GM13977 (cell line): ENCODE results near the gene CFLAR.
"Not testable (repeated sequence)": the region's sequence is repeated elsewhere in the genome, so short reads cannot be mapped to it uniquely, and the experiment has no call there.

Experiments
- DNase-seq: peaks from one replicate; pipeline ENCODE4 v3.0.0; 2012; ENCODE audit warnings: low spot score
- CTCF ChIP-seq: IDR thresholded peaks from 2 replicates; pipeline ENCODE4 v1.5.1; 2012; ENCODE audit warnings: mild to moderate bottlenecking, control low read depth; ENCODE audit not compliant: insufficient read depth; ENCODE audit errors: extremely low read depth, missing control alignments
- in situ Hi-C: fragments of 300-500 bp; cut with MboI; formaldehyde crosslinking; loops from one replicate; pipeline ENCODE4 v1.12.0; 2022; ENCODE audit warnings: low sequenced_read_pairs, low pct_unique_long_range_greater_than_20kb, mixed read lengths, inconsistent platforms; ENCODE audit not compliant: unreplicated experiment

CFLAR gene

DNA sequence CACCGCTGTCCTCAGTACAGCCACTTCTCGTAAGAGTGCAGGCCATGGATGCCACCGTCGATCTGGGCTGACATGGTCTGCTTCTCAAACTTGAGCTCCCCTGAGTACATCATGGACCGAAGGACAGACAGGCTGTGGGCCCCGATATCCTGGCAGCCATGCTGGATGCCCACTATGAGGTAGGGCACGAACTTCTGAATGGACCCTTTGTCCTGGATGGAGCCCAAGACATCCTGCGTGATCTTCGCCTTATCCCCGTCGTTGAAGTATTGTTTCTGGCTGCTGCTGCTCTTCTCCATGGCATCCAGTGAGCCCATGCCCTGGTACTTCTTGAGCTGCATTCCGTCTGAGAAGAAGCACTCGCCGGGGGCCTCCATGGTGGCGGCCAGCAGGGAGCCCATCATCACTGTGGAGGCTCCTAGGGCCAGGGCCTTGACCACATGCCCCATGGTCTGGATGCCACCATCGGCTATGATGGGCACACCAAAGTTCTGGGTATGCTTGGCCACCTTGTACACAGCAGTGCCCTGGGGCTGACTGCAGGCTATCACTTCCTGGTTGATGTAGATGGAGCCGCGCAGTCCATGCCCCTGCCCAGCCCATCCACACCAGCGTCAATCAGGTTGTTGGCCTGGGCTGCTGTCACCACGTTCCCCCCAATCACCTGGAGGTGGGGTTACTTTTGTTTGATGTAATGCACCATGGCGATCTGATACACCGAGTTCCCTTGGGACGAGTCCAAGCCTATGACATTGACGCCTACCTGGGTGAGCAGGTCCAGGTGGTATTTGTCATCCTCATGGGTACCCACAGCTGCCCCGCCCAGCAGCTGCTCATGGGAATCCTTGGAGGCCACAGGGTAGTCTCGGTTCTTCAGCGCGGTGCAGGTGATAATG lies 21.8 kb downstream of the CFLAR start:
- no peak for DNase-seq
- in situ Hi-C loops = no loop called here
- TF ChIP-seq CTCF = no peak

DNA sequence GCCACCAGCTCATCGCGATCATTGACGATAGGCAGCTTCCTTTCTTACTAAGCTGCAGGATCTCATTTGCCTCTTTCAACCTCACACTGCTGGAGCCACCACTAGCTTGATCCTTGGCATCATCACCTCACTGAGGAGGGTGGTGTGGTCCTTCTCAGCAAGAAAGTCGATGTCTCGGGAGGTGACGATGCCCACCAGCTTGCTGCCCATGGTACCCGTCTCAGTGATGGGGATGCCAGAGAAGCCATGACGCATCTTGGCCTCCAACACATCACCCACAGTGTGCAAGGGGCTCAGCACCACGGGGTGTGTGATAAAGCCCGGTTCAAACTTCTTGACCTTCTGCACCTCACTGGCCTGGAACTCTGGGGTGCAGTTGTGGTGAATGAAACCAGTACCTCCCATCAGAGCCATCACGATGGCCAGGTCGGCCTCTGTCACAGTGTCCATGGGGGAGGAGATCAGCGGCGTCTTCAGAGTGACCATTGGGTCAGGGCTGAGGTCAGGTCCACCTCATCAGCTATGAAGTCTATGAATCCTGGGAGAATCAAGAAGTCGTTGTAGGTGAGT lies 22.5 kb downstream of the CFLAR start:
- no peak for TF ChIP-seq CTCF
- in situ Hi-C loops = no loop called here

GRCh38 chr2:201138986-201139781 lies 23.2 kb downstream of the CFLAR start:
- in situ Hi-C loops, DNase-seq: not testable (repeated sequence)

More for the DNA sequence above, 22.5 kb downstream of the CFLAR start:
- no peak for DNase-seq

- TF ChIP-seq CTCF = no peak
- in situ Hi-C loops = no loop called here
- DNase-seq = no peak
These were observed 24.1 kb downstream of the CFLAR start for GRCh38 chr2:201139836-201140604.

DNA sequence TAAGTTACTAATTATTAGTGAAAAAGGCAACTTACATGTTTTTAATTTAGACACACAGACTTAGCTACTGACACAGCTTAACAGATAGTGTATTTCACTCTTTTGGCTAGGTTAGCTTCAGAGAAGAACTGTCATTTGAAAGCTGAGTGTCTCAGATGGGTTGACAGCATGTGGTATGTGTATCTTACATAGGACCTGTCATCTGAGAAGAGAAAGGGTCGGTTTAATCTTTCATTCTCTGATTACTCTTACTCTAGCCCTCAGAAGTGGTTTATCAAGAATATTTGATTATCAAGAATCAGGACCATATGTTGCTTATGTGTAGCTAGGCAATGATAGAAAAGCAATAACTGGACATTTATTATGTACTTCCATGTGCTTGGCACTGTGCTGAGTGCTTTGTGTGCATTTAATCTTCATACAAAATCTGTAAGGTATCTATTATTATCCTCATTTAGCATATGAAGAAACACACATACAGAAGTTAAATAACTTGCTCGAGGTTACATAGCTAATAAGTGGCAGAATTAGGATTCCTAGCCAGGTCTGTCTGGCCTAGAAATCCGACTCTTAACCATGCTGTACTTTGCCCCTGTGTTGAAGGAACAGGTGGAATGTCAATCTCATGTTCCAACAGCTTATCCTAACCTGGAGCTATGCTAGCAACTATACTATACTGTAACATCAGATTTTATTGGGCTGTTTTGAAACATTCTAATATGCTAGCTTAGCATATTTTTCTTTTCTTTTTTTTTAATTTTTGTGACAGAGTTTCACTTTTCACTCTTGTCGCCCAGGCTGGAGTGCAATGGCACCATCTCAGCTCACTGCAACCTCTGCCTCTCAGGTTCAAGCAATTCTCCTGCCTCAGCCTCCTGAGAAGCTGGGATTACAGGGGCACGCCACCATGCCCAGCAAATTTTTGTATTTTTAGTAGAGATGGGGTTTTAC lies 28.4 kb downstream of the CFLAR start:
- DNase-seq = no peak
- no peak for TF ChIP-seq CTCF
- in situ Hi-C loops = no loop called here

DNA sequence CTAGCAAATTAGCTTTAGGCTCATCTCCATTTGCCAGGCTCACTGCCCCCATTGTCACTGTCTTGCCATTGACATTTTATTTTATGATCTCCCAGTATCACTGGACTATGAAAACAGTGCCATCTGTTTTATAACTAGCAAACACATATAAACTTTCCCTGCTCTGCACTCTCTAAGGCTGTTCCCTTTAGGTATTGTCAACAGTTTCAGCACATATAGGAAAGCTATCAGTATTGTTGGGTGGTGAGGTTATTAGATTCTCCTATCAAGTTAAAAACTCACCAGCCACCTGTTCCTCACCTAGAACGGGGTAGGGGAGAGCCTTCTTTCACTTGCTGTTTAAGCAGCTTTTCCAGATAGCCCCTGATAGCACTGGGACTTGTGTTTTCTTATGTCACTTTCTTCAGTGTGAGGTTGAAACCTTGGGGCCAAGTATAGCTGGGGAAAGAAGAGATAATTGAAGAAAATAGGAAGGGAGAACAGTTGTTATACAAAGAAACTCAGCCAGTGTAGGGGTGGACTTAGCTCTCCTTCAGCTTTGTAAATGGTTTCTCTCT lies 32.5 kb downstream of the CFLAR start:
- in situ Hi-C loops = no loop called here
- TF ChIP-seq CTCF = no peak

More for the DNA sequence above, 32.5 kb downstream of the CFLAR start:
- DNase-seq = no peak
